HL-60 (cell line): ENCODE measurements around the gene CELA2B.
"Not testable (repeated sequence)": the region's sequence is repeated elsewhere in the genome, so short reads cannot be mapped to it uniquely, and the experiment has no call there.

Experiments
- DNase-seq, 2 experiments: peaks; one replicate each; pipeline ENCODE4 v3.0.0-alpha.2; 2010 to 2020; ENCODE audit warnings: low read depth in 1 of 2, low spot score in 1 of 2
- H3K27ac ChIP-seq: fragments of 250-450 bp; sonication (Bioruptor Pico); replicated peaks from 2 replicates; pipeline ENCODE4 v1.5.1; 2020; ENCODE audit warnings: mild to moderate bottlenecking, moderate library complexity
- H3K27me3 ChIP-seq: fragments of 250-450 bp; sonication (Bioruptor Pico); 2 replicates; pipeline ENCODE4 v1.5.1; 2021; ENCODE audit warnings: mild to moderate bottlenecking, moderate library complexity; ENCODE audit not compliant: insufficient read depth, poor library complexity, severe bottlenecking
- H3K4me3 ChIP-seq: replicated peaks from 2 replicates; pipeline ENCODE4 v1.5.1; 2011; ENCODE audit warnings: mild to moderate bottlenecking, control low read depth, low read length; ENCODE audit not compliant: insufficient read depth
- CTCF ChIP-seq: IDR thresholded peaks from one replicate; pipeline ENCODE4 v1.5.1; 2011; ENCODE audit warnings: low read length, control low read depth, inconsistent platforms; ENCODE audit not compliant: insufficient read depth
- GABPA ChIP-seq: IDR thresholded peaks from 2 replicates; pipeline ENCODE4 v1.6.1; 2012; ENCODE audit warnings: low read depth
- POLR2AphosphoS5 ChIP-seq: IDR thresholded peaks from 2 replicates; pipeline ENCODE4 v1.6.1; 2012; ENCODE audit warnings: low read depth
- REST ChIP-seq: IDR thresholded peaks from 2 replicates; pipeline ENCODE4 v1.6.1; 2012; ENCODE audit warnings: low read depth; ENCODE audit not compliant: insufficient replicate concordance
- SPI1 ChIP-seq: IDR thresholded peaks from 2 replicates; pipeline ENCODE4 v1.6.1; 2012; ENCODE audit warnings: low read depth, mild to moderate bottlenecking, borderline replicate concordance

CELA2B gene

DNA sequence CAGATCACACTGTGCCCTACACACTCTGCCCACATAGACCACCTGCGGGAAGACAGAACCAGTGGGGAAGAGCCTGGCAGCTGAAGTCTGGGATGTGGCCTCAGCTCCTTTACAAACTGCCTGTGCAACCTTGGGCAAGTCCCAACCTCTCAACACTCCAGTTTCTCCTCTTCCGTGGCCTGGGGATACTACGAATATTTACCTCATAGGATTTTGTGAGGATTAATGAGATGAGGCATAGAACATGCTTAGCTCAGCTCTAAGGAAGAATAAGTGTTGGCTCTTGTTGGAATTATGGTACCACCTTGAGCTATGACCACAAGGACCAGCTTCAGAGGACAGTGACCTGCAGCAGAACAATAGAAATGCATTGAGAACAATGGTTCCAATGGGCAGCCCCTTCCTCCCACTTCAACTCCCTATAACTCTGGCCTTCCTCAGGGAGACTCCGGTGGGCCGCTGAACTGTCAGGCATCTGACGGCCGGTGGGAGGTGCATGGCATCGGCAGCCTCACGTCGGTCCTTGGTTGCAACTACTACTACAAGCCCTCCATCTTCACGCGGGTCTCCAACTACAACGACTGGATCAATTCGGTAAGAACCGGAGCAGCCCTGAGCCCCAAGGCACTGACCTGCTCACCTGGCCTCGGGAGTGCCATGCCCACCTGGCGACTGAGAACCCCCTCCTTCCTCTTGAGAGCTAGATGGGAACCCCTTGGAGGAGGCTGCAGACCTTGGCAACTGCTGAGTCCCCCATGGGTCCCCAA is 11.1 kb downstream of the CELA2B start:
- H3K4me3 ChIP-seq, result not testable (repeated sequence)

GRCh38 chr1:15488371-15488770 is 12.5 kb downstream of the CELA2B start:
- Histone ChIP-seq H3K27ac (no peak overlapping the region), H3K27me3 (no peaks in the 10 kb centered on the region)
- TF ChIP-seq SPI1 (no peak), CTCF (no peak), POLR2AphosphoS5 (no peak), GABPA (no peak), REST (no peak)

More for the DNA sequence above, 11.1 kb downstream of the CELA2B start:
- not testable (repeated sequence) for DNase-seq, H3K27ac ChIP-seq, H3K27me3 ChIP-seq

DNA sequence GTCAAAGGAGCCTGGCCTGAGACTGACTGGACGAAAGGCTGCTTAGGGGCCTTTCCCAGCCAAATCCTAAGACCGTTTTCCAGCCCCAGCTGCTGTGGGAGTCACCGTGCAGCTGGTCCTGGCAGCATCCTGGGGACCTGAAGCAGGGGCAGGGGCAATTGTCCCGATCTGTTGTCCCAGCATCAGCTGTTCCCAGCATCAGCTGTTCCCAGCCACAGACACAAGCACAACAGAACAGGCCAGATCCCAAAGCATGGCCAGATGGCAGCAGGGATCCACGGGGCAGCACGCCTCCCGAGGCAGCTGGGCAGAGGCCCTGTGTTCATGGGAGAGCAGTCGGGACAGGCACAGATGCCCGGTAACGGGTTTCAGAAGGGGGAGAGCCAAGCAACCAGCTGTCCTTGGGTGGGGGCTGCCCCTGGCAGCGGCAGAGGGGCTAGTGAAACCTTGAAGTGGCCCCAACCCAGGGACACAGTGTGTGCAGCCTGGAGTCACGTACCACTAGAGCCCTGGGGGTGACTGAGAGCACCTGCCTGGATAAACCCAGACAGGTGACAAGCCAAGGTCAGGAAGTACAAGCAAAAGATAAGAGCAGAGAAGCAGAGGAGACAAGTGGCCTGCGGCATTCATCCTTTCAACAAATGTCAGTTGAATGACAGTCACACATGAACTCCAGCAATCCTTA is 13.3 kb downstream of the CELA2B start:
- DNase-seq, result no peak
- no peak for TF ChIP-seq POLR2AphosphoS5
- no peak for TF ChIP-seq REST
- no peak for TF ChIP-seq GABPA
- TF ChIP-seq SPI1, result no peak
- TF ChIP-seq CTCF, result no peak

More at GRCh38 chr1:15488371-15488770, 12.5 kb downstream of the CELA2B start:
- no peak for DNase-seq
- no peak overlapping the region for H3K4me3 ChIP-seq

DNA sequence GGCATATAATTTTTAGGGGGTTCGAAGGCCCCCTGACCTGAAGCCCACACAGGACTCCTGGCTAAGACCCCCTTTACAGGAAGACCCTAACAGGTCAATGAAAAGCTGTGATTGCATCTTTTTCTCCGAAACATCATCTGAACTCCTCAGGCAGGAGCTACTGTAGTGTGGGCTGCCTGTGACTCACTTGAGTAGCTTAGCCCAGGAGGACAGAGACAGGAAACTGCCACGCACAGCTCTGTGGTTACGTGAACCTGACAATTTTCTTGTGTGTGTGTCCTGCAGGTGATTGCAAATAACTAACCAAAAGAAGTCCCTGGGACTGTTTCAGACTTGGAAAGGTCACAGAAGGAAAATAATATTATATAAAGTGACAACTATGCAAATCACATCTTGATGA is 15.1 kb downstream of the CELA2B start:
- H3K27me3 ChIP-seq, H3K4me3 ChIP-seq, DNase-seq, H3K27ac ChIP-seq: not testable (repeated sequence)

More for the DNA sequence above, 13.3 kb downstream of the CELA2B start:
- Histone ChIP-seq H3K4me3 (no peak overlapping the region), H3K27me3 (no peaks in the 10 kb centered on the region), H3K27ac (no peak overlapping the region)
